Hematopoietic multipotent progenitor cell treated with erythropoietin and hydrocortisone succinate and interleukin-3 and kit ligand, for 17 days (in vitro differentiated cells): ENCODE data around the gene MTOR.

Source experiments
- DNase-seq: peaks from one replicate; pipeline ENCODE4 v3.0.0-alpha.2; 2015; ENCODE audit warnings: low spot score

Gene MTOR

DNA sequence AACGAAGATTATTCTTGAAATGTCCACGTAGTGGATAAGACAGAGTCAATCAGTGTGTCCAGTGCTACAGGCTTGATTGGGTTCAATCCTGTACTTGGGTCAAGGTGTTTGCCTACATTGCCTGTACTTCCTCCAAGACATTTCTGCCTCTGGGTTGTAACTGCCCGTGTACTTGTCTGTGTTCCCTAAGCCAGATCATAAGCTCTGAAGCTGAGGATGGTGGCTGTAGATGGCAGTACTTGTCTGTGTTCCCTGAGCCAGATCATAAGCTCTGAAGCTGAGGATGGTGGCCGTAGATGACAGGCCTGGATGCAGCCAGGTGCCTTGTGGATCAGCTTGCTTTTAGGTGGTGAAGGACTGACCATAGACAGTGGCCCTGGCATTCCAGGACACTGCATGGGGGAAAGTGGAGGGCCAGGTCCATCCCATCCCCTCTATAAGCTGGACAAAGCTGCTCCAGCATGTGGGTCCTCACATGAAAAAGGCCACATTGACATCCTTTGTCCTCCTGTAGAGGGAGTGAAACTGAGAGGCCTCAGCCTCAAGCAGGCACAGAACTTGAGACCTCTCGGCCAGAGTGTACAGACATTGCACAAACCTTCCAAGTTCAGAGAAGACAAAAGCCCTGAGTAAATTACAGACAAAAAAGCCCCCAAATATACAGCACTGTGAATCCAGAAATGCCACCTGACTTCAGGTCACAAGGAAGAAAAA is 200.5 kb downstream of the MTOR start:
- DNase-seq: no peak

DNA sequence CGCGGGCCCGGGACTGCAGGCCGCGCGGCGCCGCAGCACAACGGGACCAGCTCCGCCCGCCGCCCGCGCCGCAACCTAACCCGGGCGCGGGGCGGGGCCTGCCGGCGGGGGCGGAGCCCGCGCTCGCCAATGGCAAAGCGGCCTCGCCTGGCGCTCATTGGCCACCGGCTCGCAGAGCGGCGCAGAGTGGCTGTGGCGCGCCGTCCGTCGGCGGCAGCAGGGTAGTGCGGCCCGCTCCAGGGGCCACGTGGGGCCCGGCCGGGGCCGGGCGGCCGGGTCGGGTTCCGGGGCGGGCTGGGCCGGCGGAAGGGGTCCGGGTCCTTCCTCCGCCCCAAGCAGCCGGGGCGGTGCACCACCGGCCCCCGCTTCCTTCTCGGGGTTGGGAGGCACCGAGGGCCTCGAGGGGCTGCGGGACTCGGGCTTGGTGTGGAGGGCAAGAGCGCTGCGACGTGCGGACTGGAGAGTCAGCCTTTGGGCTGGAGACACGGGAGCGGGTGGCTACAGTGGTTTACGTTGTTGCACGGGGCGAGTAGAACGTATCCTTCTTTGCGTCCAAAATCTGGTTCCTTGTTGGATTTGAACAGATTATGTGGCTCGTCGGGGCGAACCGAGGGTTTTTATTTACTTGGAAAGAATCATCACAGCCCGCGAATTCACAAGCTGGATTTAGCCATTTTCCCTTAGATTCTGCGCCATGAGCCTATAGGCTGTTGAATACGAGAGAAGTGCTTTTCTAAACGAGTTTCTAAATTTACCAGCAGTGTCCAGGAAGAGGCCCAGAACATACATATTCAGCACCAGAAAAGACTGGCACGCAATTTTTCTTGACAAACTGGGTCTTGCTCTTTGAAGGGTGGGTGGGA is 202.2 kb downstream of the MTOR start, which contains the start of gene SRM:
TSS of gene SRM (minus strand) at position 51 of the 863 bp plus-strand sequence. CDS start 75 bp downstream, outside the sequence.
- DNase-seq: peak; percentile 90

DNA sequence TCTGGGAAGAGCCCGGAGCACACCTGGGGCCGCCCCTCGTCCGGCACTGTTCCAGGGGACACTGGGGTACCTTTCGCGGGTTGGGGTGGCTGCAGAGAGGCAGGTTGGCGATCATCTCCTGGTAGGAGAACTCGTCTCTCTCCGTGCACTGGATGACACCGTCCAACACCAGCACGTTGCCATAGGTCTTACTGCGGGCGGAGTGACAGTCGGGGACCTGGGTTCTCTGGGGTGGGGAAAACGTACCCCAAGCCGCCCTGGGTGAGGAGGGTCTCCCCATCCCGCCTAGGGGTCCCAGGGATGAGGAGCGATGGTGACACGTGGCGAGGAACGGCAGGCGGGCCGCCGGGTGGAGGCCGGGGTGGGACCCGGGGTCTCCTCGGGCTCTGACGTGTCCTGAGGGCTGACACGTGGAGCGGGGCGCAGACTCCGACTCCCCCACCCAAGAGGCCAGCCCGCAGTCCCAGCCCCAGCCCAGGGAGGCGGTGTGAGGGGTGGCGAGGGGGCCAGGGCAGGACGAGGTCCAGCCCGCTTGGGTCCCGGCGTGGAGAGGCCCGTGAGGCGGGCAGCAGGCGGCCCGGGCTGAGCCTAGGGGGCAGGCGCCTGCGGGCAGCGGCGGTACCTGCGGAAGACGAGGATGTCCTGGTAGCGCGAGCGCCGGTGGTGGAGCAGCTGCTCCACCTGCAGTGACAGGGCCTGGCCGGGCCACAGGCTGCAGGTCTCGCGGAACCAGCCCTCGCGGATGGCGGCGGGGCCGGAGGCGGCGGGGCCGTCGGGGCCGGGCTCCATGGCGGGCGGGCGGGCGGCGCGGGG is 203.0 kb downstream of the MTOR start:
- no peak for DNase-seq

DNA sequence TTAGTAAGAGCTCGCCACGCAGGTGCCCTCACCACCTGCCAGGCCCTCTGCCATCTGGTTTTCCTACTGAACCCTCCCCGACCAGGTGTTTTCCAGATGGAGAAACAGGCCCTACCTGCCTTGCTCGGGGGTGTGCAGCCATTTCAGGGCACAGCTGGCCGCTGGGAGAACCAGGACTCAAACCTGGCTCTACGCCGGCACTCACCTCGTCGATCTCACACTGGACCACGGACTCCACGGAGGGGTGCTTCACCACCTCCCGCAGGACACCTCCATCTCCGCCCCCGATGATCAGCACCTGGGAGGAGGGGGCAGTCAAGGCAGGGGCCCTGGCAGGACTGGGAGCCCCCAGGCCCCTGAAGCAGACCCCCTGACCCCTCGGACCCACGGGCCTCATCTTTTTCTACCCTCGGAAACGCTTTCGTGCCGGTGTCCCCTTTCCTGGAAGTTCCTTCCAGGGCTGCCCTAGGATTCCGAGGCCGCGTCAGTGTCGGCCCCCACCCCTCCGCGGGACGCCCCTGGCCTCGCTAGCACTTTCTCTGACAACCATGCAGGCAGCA is 203.7 kb downstream of the MTOR start:
- no peak for DNase-seq

DNA sequence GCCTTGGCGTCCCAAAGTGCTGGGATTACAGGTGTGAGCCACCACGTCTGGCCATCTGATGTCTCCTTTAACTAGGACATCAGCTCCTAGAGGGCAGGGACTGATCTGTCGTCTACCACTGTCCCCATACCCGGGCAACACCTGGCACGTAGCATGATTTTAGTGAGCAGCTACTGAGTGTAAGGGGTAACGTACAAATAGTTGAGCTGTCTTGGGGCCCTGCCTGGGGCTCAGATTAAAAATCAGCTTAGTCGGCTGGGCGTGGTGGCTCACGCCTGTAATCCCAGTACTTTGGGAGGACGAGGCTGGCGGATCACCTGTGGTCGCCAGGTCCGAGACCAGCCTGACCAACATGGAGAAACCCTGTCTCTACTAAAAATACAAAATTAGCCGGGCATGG is 204.3 kb downstream of the MTOR start:
- DNase-seq: no peak

DNA sequence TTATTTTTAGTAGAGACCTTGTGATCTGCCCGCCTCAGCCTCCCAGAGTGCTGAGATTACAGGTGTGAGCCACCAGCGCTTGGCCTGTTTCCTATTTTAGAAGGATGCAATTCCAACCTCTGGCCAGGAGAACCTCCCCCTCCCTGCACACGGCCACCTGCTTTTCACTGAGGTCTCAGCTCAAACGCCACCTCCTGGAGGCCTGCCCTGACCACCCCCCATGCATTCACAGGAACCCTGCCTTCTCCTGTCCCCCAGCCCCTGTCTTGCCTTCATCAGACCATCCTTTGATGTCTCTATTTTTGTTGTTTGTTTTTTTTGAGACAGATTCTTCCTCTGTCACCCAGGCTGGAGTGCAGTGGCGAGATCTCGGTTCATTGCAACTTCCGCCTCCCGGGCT is 204.9 kb downstream of the MTOR start:
- DNase-seq: no peak
